ENCODE data around the gene RAC2. TPM values are rescaled to one million over a fixed set of nuclear protein-coding genes. Genes with fewer than 3 reads are reported as not detected.

RAC2 gene
- total RNA-seq, 4 donors from 2014 or later = 1.9 to 3.7 (median 3.5) TPM; not detected in 1

- Histone ChIP-seq H3K9me3 (no peaks in the 10 kb centered on the region), H3K27me3 (no peaks in the 10 kb centered on the region), H3K36me3 (no peaks in the 10 kb centered on the region), H3K27ac (no peak overlapping the region), H3K4me1 (peaks cover 41 to 44% of the 10 kb centered on the region in 2 donors), H3K4me3 (no peak overlapping the region)
- intact Hi-C loops (cut with DNase I; ENCODE audit: low total_unique reads) (loop anchor here (10.0 kb wide), 2 partner anchors 416 to 726 kb away; partner anchors contain the start of gene IFT27), in situ Hi-C loops (cut with MboI; ENCODE audit: low sequenced_read_pairs in 4 of 4) (no loop called here)
- TF ChIP-seq POLR2A (IDR thresholded peaks at IDR 0.05) (no peak), CTCF (IDR thresholded peaks at IDR 0.05 in 4 of 5, conservative IDR thresholded peaks at IDR 0.05 in 1 of 5) (no peak)
- ATAC-seq (no peak), DNase-seq (no peak)
Measured at GRCh38 chr22:37190262-37190780, 53.7 kb downstream of the RAC2 start.

GRCh38 chr22:37188901-37189466 lies 55.1 kb downstream of the RAC2 start:
- Histone ChIP-seq H3K36me3 (no peaks in the 10 kb centered on the region), H3K4me1 (peaks cover 41 to 44% of the 10 kb centered on the region in 2 donors), H3K4me3 (peak overlapping the region in 1 of 4 donors; percentile 23), H3K27me3 (no peaks in the 10 kb centered on the region), H3K27ac (peak overlapping the region; percentile 71 to 82 (median 76)), H3K9me3 (no peaks in the 10 kb centered on the region)
- no peak for ATAC-seq
- TF ChIP-seq CTCF (IDR thresholded peaks at IDR 0.05 in 4 of 5, conservative IDR thresholded peaks at IDR 0.05 in 1 of 5) (no peak), POLR2A (IDR thresholded peaks at IDR 0.05) (no peak)
- in situ Hi-C loops (cut with MboI; ENCODE audit: low sequenced_read_pairs in 4 of 4) (no loop called here), intact Hi-C loops (cut with DNase I; ENCODE audit: low total_unique reads) (no loop called here)
- DNase-seq = no peak

- ATAC-seq (peak; percentile 20 to 28), DNase-seq (no peak)
- intact Hi-C loops (cut with DNase I; ENCODE audit: low total_unique reads) (no loop called here), in situ Hi-C loops (cut with MboI; ENCODE audit: low sequenced_read_pairs in 4 of 4) (no loop called here)
- Histone ChIP-seq H3K4me1 (peaks cover 38 to 41% of the 10 kb centered on the region in 2 donors), H3K9me3 (no peaks in the 10 kb centered on the region), H3K27me3 (no peaks in the 10 kb centered on the region), H3K4me3 (peak within 1 kb of the TSS; percentile 9 to 31 (median 21)), H3K27ac (peak within 1 kb of the TSS; percentile 71 to 82 (median 76)), H3K36me3 (no peaks in the 10 kb centered on the region)
- TF ChIP-seq CTCF (IDR thresholded peaks at IDR 0.05 in 4 of 5, conservative IDR thresholded peaks at IDR 0.05 in 1 of 5) (no peak), POLR2A (IDR thresholded peaks at IDR 0.05) (no peak)
Measured at GRCh38 chr22:37187891-37188761, 55.9 kb downstream of the RAC2 start, which contains the start of gene C1QTNF6. C1QTNF6 (minus strand) TSS chr22:37188247; CDS start chr22:37188213, 34 bp downstream.

GRCh38 chr22:37187552-37187890 lies 56.5 kb downstream of the RAC2 start:
- TF ChIP-seq POLR2A (IDR thresholded peaks at IDR 0.05) = no peak
- no peak for TF ChIP-seq CTCF (IDR thresholded peaks at IDR 0.05 in 4 of 5, conservative IDR thresholded peaks at IDR 0.05 in 1 of 5)
- Histone ChIP-seq H3K27ac (peak overlapping the region; percentile 71 to 82 (median 76)), H3K36me3 (no peaks in the 10 kb centered on the region), H3K4me3 (peak overlapping the region; percentile 9 to 31 (median 21)), H3K27me3 (no peaks in the 10 kb centered on the region), H3K4me1 (peaks cover 38 to 41% of the 10 kb centered on the region in 2 donors), H3K9me3 (no peaks in the 10 kb centered on the region)
- DNase-seq = no peak
- ATAC-seq = peak; percentile 20 to 45
- intact Hi-C loops (cut with DNase I; ENCODE audit: low total_unique reads) (no loop called here), in situ Hi-C loops (cut with MboI; ENCODE audit: low sequenced_read_pairs in 4 of 4) (no loop called here)

All from gastrocnemius medialis (tissue), 4 donors.